Astrocyte (in vitro differentiated cells and primary cell): Measurements from ENCODE around the gene PCTP. TPM values are rescaled to one million over a fixed set of nuclear protein-coding genes. Genes with fewer than 3 reads are reported as not detected.

ENCODE experiments used
- DNase-seq: peaks from one replicate; pipeline ENCODE4 v3.0.0-alpha.2; 2010; ENCODE audit warnings: low read depth
- FAIRE-seq: peaks from 2 replicates; lab custom pipeline; 2011; peaks lifted over from hg19 to GRCh38; lab: Jason Lieb, UNC
- H2AFZ ChIP-seq: 2 replicates; pipeline ENCODE4 v1.6.0; 2012; ENCODE audit warnings: low read depth, low read length, inconsistent platforms
- H3K27ac ChIP-seq: 2 replicates; pipeline ENCODE4 v1.5.1; 2011; ENCODE audit warnings: low read depth, low read length, inconsistent platforms
- H3K27me3 ChIP-seq: 2 replicates; pipeline ENCODE4 v1.6.0; 2011; ENCODE audit warnings: low read length, inconsistent platforms; ENCODE audit not compliant: insufficient read depth
- H3K36me3 ChIP-seq: 2 replicates; pipeline ENCODE4 v1.5.1; 2011; ENCODE audit warnings: low read length, inconsistent platforms; ENCODE audit not compliant: insufficient read depth
- H3K4me1 ChIP-seq: 2 replicates; pipeline ENCODE4 v1.5.1; 2011; ENCODE audit warnings: low read length, inconsistent platforms; ENCODE audit not compliant: insufficient read depth
- H3K4me2 ChIP-seq: 2 replicates; pipeline ENCODE4 v1.6.0; 2012; ENCODE audit warnings: low read length, inconsistent platforms
- H3K4me3 ChIP-seq: 2 replicates; pipeline ENCODE4 v1.5.1; 2011; ENCODE audit warnings: low read depth, mild to moderate bottlenecking, low read length, inconsistent platforms; ENCODE audit not compliant: insufficient read depth
- H3K79me2 ChIP-seq: 2 replicates; pipeline ENCODE4 v1.6.0; 2012; ENCODE audit warnings: mild to moderate bottlenecking, low read length, inconsistent platforms; ENCODE audit not compliant: insufficient read depth
- H3K9ac ChIP-seq: 2 replicates; pipeline ENCODE4 v1.6.0; 2012; ENCODE audit warnings: mild to moderate bottlenecking, low read length, inconsistent platforms
- H3K9me3 ChIP-seq: 2 replicates; pipeline ENCODE4 v1.5.1; 2012; ENCODE audit warnings: low read depth, mild to moderate bottlenecking, low read length, inconsistent platforms; ENCODE audit not compliant: insufficient read depth
- H4K20me1 ChIP-seq: 2 replicates; pipeline ENCODE4 v1.6.0; 2012; ENCODE audit warnings: low read length, inconsistent platforms; ENCODE audit not compliant: insufficient read depth
- H3K27ac Mint-ChIP-seq: one replicate; pipeline ENCODE4 v1.8.0; 2021; ENCODE audit warnings: mild to moderate bottlenecking, mixed read lengths; ENCODE audit not compliant: unreplicated experiment
- H3K27me3 Mint-ChIP-seq: one replicate; pipeline ENCODE4 v1.8.0; 2021; ENCODE audit warnings: low read depth, mixed read lengths; ENCODE audit not compliant: unreplicated experiment
- H3K36me3 Mint-ChIP-seq: one replicate; pipeline ENCODE4 v1.8.0; 2021; ENCODE audit warnings: low read depth, mixed read lengths; ENCODE audit not compliant: unreplicated experiment
- H3K4me1 Mint-ChIP-seq: one replicate; pipeline ENCODE4 v1.8.0; 2021; ENCODE audit warnings: low read depth, mixed read lengths; ENCODE audit not compliant: unreplicated experiment
- H3K4me3 Mint-ChIP-seq: one replicate; pipeline ENCODE4 v1.8.0; 2021; ENCODE audit warnings: mild to moderate bottlenecking, moderate library complexity, mixed read lengths; ENCODE audit not compliant: unreplicated experiment
- H3K9me3 Mint-ChIP-seq: one replicate; pipeline ENCODE4 v1.8.0; 2021; ENCODE audit warnings: mild to moderate bottlenecking, mixed read lengths; ENCODE audit not compliant: unreplicated experiment
- EZH2 ChIP-seq: IDR thresholded peaks from 2 replicates; pipeline ENCODE4 v1.6.1; 2012; ENCODE audit warnings: mild to moderate bottlenecking, low read length, inconsistent platforms; ENCODE audit not compliant: insufficient read depth
- total RNA-seq: library from RNA; stranded (reverse); gene quantifications from 2 replicates; pipeline ENCODE4 v1.2.1, GENCODE V29; 2021
- TF ChIP-seq, protein P1 (sequence below): IDR thresholded peaks from 2 replicates; pipeline ENCODE4 v1.5.1; 2011; ENCODE audit warnings: low read depth, mild to moderate bottlenecking, inconsistent platforms, low read length, moderate library complexity; ENCODE audit not compliant: insufficient read depth

The PCTP gene
- total RNA-seq, 1 donor from 2014 or later, result 16.4 TPM

DNA sequence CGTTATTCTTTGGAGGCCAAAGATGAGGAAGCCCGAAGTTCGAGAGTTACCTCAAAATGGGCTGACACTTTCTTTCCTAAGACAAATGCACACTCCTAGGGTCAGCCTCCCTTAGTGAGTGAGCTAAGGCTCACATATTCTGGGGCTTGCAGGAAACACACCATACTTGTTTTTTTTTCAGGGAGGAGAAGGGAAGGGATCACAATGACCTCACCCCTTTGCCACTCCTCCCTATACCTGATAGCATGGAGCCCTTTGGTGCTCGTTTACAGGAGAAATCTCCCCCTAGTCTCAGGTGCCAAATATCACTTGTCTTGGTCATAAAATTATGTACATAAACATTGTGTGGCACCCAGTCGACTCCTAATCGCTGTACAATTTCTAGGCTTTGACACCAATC lies 23.6 kb upstream of the PCTP start:
- Histone ChIP-seq H3K4me1 (peaks cover 30% of the 10 kb centered on the region), H3K4me3 (no peak overlapping the region), H4K20me1 (no peaks in the 10 kb centered on the region), H2AFZ (no peak overlapping the region), H3K27ac (no peak overlapping the region), H3K36me3 (no peaks in the 10 kb centered on the region), H3K79me2 (no peaks in the 10 kb centered on the region), H3K4me2 (peak overlapping the region; percentile 21), H3K9ac (no peak overlapping the region), H3K27me3 (no peaks in the 10 kb centered on the region), H3K9me3 (no peaks in the 10 kb centered on the region)
- Mint-ChIP-seq H3K4me3 (no peak overlapping the region), H3K27me3 (no peaks in the 10 kb centered on the region), H3K36me3 (no peaks in the 10 kb centered on the region), H3K9me3 (no peaks in the 10 kb centered on the region), H3K27ac (no peak overlapping the region), H3K4me1 (peaks cover 36% of the 10 kb centered on the region)
- TF ChIP-seq, protein P1, sequence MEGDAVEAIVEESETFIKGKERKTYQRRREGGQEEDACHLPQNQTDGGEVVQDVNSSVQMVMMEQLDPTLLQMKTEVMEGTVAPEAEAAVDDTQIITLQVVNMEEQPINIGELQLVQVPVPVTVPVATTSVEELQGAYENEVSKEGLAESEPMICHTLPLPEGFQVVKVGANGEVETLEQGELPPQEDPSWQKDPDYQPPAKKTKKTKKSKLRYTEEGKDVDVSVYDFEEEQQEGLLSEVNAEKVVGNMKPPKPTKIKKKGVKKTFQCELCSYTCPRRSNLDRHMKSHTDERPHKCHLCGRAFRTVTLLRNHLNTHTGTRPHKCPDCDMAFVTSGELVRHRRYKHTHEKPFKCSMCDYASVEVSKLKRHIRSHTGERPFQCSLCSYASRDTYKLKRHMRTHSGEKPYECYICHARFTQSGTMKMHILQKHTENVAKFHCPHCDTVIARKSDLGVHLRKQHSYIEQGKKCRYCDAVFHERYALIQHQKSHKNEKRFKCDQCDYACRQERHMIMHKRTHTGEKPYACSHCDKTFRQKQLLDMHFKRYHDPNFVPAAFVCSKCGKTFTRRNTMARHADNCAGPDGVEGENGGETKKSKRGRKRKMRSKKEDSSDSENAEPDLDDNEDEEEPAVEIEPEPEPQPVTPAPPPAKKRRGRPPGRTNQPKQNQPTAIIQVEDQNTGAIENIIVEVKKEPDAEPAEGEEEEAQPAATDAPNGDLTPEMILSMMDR, result no peak
- no peak for TF ChIP-seq EZH2
- FAIRE-seq (no peak), DNase-seq (no peak)

DNA sequence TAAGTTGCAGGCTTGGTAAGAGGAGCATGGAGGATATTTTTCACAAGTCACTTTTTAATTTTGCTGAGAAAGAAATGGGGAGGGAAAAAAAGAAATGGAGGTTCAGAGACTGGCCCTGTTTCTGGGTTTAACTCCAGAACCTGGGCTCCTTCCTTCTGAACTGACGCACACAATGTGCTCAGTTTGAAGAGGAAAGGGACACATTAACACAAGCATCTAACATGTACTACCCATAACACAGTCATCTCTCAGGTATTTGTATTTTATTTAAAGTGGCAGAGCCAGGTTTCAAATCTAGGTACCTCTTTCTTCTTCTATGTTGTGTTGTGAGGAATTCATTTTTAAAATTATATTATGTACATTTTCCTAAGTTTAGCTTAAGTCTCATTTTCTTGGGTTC lies 22.9 kb upstream of the PCTP start:
- Histone ChIP-seq H3K4me1 (peaks cover 25% of the 10 kb centered on the region), H3K4me2 (peak overlapping the region; percentile 21), H4K20me1 (no peaks in the 10 kb centered on the region), H3K9ac (no peak overlapping the region), H3K27me3 (no peaks in the 10 kb centered on the region), H3K27ac (no peak overlapping the region), H3K79me2 (no peaks in the 10 kb centered on the region), H3K36me3 (no peaks in the 10 kb centered on the region), H2AFZ (no peak overlapping the region), H3K9me3 (no peaks in the 10 kb centered on the region), H3K4me3 (no peak overlapping the region)
- no peaks in the 10 kb centered on the region for H3K9me3 Mint-ChIP-seq
- no peak overlapping the region for H3K4me3 Mint-ChIP-seq
- FAIRE-seq, result no peak
- H3K27ac Mint-ChIP-seq, result no peak overlapping the region
- peaks cover 38% of the 10 kb centered on the region for H3K4me1 Mint-ChIP-seq
- no peaks in the 10 kb centered on the region for H3K36me3 Mint-ChIP-seq
- peak; percentile 30 for DNase-seq
- TF ChIP-seq EZH2, result no peak
- TF ChIP-seq, protein P1, result no peak
- H3K27me3 Mint-ChIP-seq, result no peaks in the 10 kb centered on the region

DNA sequence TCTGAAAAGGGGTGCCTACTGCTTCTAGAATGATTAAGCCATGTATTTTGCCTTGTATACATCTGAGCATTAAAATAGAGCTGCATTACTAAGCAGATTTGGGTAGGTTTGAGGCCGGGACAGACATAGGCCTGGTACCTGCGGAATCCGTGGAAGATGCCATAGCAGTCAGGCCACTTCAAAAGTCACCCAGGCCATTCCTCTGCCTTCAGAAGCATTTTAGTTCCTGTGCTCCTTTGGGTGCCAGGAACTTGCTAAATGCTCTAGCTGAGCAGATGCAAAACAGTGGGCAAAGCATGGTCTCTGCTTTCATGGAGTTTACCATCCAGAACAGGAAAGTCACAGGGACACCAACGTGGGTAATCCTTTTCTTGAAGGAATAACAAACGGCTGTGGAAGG lies 22.5 kb upstream of the PCTP start:
- Histone ChIP-seq H2AFZ (no peak overlapping the region), H3K27me3 (no peaks in the 10 kb centered on the region), H3K79me2 (no peaks in the 10 kb centered on the region), H3K9me3 (no peaks in the 10 kb centered on the region), H3K9ac (no peak overlapping the region), H3K36me3 (no peaks in the 10 kb centered on the region), H3K4me3 (no peak overlapping the region), H3K4me1 (peaks cover 21% of the 10 kb centered on the region), H3K4me2 (no peak overlapping the region), H4K20me1 (no peaks in the 10 kb centered on the region), H3K27ac (no peak overlapping the region)
- Mint-ChIP-seq H3K9me3 (no peaks in the 10 kb centered on the region), H3K27me3 (no peaks in the 10 kb centered on the region), H3K36me3 (no peaks in the 10 kb centered on the region), H3K4me1 (peaks cover 35% of the 10 kb centered on the region), H3K4me3 (no peak overlapping the region), H3K27ac (no peak overlapping the region)
- DNase-seq (no peak), FAIRE-seq (no peak)
- no peak for TF ChIP-seq EZH2
- TF ChIP-seq, protein P1, result no peak
